ENCODE data around the gene MCOLN1. TPM values are rescaled to one million over a fixed set of nuclear protein-coding genes. Genes with fewer than 3 reads are reported as not detected.

The MCOLN1 gene
- total and polyA plus RNA-seq, 9 of the 15 experiments (the other 6 are each of a cell fraction or from before 2014, with no cell fraction given), result 0.25 to 15.4 (median 7.1) TPM

GRCh38 chr19:7494416-7495098 lies 27.9 kb upstream of the MCOLN1 start (continued):
- TF ChIP-seq, protein P1, sequence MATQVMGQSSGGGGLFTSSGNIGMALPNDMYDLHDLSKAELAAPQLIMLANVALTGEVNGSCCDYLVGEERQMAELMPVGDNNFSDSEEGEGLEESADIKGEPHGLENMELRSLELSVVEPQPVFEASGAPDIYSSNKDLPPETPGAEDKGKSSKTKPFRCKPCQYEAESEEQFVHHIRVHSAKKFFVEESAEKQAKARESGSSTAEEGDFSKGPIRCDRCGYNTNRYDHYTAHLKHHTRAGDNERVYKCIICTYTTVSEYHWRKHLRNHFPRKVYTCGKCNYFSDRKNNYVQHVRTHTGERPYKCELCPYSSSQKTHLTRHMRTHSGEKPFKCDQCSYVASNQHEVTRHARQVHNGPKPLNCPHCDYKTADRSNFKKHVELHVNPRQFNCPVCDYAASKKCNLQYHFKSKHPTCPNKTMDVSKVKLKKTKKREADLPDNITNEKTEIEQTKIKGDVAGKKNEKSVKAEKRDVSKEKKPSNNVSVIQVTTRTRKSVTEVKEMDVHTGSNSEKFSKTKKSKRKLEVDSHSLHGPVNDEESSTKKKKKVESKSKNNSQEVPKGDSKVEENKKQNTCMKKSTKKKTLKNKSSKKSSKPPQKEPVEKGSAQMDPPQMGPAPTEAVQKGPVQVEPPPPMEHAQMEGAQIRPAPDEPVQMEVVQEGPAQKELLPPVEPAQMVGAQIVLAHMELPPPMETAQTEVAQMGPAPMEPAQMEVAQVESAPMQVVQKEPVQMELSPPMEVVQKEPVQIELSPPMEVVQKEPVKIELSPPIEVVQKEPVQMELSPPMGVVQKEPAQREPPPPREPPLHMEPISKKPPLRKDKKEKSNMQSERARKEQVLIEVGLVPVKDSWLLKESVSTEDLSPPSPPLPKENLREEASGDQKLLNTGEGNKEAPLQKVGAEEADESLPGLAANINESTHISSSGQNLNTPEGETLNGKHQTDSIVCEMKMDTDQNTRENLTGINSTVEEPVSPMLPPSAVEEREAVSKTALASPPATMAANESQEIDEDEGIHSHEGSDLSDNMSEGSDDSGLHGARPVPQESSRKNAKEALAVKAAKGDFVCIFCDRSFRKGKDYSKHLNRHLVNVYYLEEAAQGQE (IDR thresholded peaks at IDR 0.05; ENCODE audit: borderline replicate concordance), result peak; percentile 28; the same call in 1 of the 2 replicates
- TF ChIP-seq, protein P1 (CRISPR knock-in tag; IDR thresholded peaks at IDR 0.05; ENCODE audit: low read depth), result 0 out of 2 replicates have a peak, but pooled peaks have one; percentile 40
- TF ChIP-seq WHSC1 (IDR thresholded peaks at IDR 0.05; ENCODE audit: low read length) (no peak), ZNF639 (CRISPR knock-in tag; conservative IDR thresholded peaks at IDR 0.05 in 1 of 2, IDR thresholded peaks at IDR 0.05 in 1 of 2) (peak in 1 of 2 experiments; percentile 44; a peak in 1 of 4 replicates), ARHGAP35 (IDR thresholded peaks at IDR 0.05; ENCODE audit: partially characterized antibody) (peak; percentile 79), NCOA6 (IDR thresholded peaks at IDR 0.05) (no peak), ATF1 (CRISPR knock-in tag; IDR thresholded peaks at IDR 0.05) (no peak), ATF1 (tag; IDR thresholded peaks at IDR 0.05) (peak; percentile 66), GATAD2B (IDR thresholded peaks at IDR 0.05; ENCODE audit: borderline replicate concordance) (no peak), ZNF184 (CRISPR knock-in tag; IDR thresholded peaks at IDR 0.05) (no peak), OTX1 (CRISPR knock-in tag; IDR thresholded peaks at IDR 0.05) (peak; percentile 90), ZNF717 (CRISPR knock-in tag; IDR thresholded peaks at IDR 0.05) (no peak), ZNF384 (IDR thresholded peaks at IDR 0.05; ENCODE audit: low read depth, low read length) (no peak), XRCC3 (IDR thresholded peaks at IDR 0.05) (no peak), PHF20 (IDR thresholded peaks at IDR 0.05; ENCODE audit: partially characterized antibody) (peak; percentile 51), LARP7 (IDR thresholded peaks at IDR 0.05) (peak; percentile 98)
- TF ChIP-seq, protein P2, sequence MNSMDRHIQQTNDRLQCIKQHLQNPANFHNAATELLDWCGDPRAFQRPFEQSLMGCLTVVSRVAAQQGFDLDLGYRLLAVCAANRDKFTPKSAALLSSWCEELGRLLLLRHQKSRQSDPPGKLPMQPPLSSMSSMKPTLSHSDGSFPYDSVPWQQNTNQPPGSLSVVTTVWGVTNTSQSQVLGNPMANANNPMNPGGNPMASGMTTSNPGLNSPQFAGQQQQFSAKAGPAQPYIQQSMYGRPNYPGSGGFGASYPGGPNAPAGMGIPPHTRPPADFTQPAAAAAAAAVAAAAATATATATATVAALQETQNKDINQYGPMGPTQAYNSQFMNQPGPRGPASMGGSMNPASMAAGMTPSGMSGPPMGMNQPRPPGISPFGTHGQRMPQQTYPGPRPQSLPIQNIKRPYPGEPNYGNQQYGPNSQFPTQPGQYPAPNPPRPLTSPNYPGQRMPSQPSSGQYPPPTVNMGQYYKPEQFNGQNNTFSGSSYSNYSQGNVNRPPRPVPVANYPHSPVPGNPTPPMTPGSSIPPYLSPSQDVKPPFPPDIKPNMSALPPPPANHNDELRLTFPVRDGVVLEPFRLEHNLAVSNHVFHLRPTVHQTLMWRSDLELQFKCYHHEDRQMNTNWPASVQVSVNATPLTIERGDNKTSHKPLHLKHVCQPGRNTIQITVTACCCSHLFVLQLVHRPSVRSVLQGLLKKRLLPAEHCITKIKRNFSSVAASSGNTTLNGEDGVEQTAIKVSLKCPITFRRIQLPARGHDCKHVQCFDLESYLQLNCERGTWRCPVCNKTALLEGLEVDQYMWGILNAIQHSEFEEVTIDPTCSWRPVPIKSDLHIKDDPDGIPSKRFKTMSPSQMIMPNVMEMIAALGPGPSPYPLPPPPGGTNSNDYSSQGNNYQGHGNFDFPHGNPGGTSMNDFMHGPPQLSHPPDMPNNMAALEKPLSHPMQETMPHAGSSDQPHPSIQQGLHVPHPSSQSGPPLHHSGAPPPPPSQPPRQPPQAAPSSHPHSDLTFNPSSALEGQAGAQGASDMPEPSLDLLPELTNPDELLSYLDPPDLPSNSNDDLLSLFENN (IDR thresholded peaks at IDR 0.05; ENCODE audit: low read depth in 2 of 2, low read length in 2 of 2), result no peak

Data from K562 (cell line).